GM12873 (cell line): ENCODE results near the gene MIA2.

ENCODE experiments used
- CTCF ChIP-seq: IDR thresholded peaks from 2 replicates; pipeline ENCODE4 v1.5.1; 2012; ENCODE audit warnings: low read depth, mild to moderate bottlenecking, moderate library complexity, low read length, control low read depth; ENCODE audit not compliant: insufficient read depth; ENCODE audit errors: missing control alignments

Gene MIA2

GRCh38 chr14:39425947-39426346, 192.2 kb downstream of the MIA2 start:
- no peak for TF ChIP-seq CTCF

- peak; percentile 29 for TF ChIP-seq CTCF
Observed at GRCh38 chr14:39426605-39427004, 192.9 kb downstream of the MIA2 start.

GRCh38 chr14:39428118-39428517, 194.4 kb downstream of the MIA2 start:
- no peak for TF ChIP-seq CTCF

- TF ChIP-seq CTCF, result no peak
Observed at GRCh38 chr14:39430762-39431415, 197.2 kb downstream of the MIA2 start.

- TF ChIP-seq CTCF, result no peak
Observed at GRCh38 chr14:39431416-39432178, 197.9 kb downstream of the MIA2 start.

GRCh38 chr14:39432179-39432618, 198.5 kb downstream of the MIA2 start, which contains the start of gene FBXO33:
FBXO33 (minus strand) TSS chr14:39432433; CDS start chr14:39432162, 271 bp downstream.
- TF ChIP-seq CTCF, result no peak

- peak; percentile 19 for TF ChIP-seq CTCF
Observed at GRCh38 chr14:39432619-39433451, 199.1 kb downstream of the MIA2 start.
